GM19395 (cell line): ENCODE measurements around the gene CDK5.
A peak's percentile ranks its signal among the peaks of the same experiment; 100 is the strongest.
"Not testable (repeated sequence)": the region's sequence is repeated elsewhere in the genome, so short reads cannot be mapped to it uniquely, and the experiment has no call there.

Source experiments
- ATAC-seq: cut with Tn5 transposase; IDR thresholded peaks from one replicate; pipeline ENCODE4 v1.9.1; 2021; ENCODE audit warnings: mild to moderate bottlenecking, moderate library complexity; ENCODE audit not compliant: unreplicated experiment

CDK5 gene

DNA sequence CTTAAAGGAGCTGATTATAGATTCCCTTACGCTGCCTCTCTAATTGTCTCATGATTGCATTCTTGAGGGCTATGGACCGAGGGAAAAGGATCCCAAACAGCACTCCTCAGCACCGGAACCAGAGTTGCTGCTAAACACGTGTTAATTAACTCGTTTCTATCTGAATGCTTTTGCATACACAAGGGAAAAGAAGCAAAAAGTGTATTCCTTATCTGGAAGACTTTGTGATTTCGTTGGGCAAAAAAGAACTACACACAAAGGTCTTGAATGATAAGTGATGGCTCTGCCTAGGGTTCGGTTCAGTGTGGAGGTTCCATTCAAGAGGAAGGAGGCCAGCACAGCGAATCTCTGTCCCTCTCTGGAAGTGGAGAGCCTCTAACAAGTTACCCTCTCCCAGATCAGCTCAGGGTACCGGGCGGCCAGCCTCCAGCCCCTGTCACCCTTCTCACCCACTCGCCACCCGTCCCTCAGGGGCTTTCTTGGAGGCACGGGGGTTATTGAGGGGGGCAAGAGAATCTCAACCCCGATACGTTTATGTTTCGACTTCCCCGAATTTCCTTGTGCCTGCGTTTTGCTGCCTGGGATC lies 1.2 kb upstream of the CDK5 start:
- ATAC-seq = no peak

DNA sequence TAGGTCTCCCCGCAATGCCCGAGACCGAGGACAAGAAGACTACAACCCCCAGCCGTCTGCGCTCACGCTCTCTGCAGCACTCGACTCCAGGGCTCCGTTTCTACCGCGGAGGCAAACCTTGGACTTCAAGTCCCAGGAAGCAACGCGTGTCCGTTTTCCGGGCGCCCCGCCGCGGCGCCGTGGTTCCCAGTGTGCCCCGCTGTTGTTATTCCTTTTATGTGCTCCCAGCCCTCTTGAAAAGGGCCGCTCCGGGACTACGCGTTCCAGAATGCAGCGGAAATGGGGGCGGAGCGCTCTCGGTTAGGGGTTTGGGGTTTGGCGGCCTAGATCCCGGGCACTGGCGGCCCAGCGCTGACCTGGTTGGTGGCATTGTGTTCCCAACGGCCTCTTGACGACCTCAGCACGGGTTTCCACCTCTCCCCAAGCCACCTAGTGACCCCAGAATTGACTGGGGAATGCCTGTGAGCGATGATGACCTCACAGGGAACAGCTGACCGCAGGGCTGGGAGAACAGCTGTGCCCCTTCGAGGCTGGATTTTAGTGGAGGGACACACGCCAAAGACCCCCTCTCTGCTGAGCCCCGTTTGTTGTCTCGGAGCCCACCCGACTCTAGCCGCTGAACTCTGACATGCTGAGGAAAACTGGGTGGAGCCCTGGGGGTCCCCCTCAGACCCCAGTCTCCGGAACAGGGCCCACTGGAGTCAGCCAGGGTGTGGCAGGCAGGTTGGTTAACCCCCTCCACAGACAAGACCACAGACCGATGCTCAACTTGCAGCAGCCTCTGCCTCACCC lies 488 bp upstream of the CDK5 start:
- ATAC-seq = peak; percentile 88

DNA sequence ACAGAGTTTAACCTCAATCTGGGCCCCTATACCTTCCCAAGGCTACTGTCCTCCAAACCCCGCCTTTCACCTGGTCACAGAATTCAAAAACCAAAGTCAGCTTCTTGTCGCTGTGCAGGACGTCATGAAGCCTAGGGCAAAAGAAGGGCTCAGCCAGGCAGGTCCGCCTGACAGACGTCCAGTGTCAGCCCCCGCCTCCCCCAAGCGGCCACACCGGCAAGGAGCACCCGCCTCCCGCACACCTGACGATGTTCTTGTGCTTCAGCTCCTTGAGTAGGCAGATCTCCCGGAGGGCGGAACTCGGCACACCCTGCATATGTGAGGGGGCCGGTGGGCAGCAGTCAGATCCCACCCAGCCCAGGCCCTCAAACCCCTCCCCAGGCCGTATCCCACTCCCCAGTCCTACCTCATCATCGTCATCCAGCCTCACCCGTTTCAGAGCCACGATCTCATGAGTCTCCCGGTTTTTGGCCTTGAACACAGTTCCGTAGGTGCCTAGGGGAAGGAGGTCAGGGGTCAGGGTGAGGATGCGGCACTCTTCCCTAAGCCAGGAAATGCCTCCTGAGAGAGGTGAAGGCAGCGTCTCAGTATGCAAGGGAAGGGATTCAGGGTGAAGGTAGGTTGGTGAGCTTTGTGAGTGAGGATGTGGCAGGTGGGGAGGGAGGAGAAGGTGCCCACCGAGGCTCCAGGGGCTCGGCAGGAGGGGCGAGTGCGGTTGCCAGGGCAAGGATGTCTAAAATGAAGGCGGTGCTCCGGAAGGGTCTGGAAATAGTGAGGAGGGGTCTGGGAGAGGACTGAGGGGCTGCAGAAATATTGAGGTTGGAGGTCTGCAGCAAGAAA lies 811 bp downstream of the CDK5 start:
- no peak for ATAC-seq

DNA sequence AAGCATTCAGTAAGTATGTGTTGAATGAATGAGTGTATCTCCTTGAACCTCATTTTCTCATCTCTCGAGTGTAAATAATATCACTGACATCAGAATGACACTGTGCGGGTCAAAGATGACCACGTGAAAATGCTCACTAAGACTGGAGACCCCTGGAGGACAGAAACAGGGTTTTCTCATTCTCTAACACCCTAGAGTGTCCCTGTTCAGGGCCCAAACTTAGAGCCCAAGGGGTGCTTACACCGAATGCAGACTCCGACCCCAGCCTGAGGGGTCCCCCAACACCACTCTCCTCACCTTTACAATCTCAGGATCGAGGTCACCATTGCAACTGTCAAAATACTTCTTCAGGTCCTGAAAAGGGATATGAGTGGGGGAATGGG lies 1.4 kb downstream of the CDK5 start:
- ATAC-seq = no peak

DNA sequence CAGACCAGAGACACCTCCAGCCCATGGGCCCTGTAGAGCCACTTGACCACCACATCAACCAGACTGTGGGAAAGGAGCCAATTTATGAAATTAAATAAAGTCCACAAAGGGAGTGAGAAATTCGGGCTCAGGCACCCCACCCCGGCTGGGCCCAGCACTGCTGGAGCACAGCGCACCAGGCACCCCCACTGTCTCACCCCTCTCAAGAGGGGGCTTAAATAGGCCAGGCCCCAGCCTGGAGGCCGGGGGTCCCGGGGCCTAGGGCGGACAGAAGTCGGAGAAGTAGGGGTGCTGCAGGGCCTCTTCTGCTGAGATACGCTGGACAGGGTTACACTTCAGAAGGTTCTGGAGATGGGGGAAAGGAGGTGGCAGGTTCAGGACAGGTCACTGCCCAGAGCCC lies 3.9 kb downstream of the CDK5 start:
- no peak for ATAC-seq

DNA sequence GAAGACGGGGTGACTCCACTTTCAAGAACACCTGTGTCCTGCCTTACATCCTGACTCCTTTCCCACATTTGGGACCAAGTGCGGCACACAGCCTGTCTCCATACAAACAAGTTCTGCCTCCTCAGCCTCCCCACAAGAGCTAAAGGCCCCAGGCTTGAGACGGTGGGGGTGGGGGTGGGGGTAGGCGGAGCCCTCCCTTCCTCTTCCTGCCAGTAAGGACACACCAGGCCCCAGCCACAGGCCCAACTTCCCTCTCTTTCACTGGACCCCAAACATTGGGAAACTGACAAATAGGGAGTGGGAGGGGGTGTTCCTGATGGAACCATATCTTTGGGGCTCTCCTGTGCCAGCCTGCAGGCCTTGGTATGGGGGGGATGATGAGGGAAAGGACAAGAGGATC lies 4.6 kb downstream of the CDK5 start:
- ATAC-seq = no peak

DNA sequence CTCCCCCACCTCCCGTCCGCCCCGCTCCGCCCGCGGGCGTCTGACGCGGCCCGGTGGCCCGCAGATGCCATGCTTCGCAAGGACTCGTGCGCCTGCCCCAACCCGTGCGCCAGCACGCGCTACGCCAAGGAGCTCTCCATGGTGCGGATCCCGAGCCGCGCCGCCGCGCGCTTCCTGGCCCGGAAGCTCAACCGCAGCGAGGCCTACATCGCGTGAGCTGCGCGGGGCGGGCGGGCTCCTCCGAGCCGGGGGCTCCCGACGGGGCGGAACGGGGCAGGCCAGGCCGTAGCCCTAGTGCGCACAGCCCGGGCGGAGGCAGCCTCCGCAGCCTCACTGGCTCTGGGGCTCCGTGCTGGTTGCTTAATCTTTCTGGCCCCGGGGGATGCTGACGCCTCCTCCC lies 6.6 kb downstream of the CDK5 start:
- no peak for ATAC-seq

DNA sequence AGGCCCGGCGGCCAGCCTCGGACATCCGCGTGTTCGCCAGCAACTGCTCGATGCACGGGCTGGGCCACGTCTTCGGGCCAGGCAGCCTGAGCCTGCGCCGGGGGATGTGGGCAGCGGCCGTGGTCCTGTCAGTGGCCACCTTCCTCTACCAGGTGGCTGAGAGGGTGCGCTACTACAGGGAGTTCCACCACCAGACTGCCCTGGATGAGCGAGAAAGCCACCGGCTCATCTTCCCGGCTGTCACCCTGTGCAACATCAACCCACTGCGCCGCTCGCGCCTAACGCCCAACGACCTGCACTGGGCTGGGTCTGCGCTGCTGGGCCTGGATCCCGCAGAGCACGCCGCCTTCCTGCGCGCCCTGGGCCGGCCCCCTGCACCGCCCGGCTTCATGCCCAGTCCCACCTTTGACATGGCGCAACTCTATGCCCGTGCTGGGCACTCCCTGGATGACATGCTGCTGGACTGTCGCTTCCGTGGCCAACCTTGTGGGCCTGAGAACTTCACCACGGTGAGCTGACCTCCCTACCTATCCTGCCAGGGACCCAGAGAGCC lies 8.7 kb downstream of the CDK5 start:
- ATAC-seq = no peak

DNA sequence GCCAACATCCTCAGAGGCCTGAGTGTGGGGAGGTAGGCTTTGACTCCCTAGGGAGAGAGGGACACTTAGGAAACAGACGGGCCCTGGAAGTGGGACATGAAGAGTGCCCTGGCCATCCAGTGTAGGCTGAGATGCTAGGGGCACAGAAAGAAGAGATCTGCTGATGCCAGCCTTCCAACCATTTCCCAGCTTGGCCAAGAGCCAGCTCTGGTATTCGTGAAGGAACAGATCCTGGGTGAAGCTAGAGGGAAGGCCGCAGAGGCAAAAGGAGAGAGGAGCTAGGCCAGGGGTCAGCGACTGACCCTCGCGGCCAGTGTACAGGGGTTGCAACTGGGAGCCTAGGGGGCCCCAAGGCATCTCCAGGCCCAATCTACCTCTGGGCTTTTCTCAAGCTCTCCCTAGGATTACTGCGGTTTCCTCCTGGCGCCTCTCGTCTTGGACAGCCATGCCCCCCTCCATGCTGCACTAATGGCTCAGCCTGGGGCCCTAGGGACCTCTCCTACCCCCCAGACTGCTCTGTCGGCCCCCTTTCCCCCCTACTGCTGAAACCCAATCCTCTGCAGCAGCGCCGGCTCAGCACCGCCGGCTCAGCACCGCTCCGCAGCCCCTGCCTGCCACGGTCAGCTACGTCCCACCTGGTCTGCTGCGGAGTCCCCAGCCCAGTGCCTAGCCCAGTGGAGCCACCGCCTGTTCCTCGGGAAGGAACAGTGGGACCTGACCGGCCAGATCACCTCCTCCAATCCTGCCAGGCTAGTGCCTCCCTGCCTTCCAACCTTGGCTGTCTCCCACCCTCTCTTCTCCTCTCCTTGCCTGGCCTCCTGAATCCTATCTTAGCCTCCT lies 9.5 kb downstream of the CDK5 start, which contains the start of gene ASIC3:
Gene ASIC3, plus strand, starts transcription at position 556 of the 840 bp plus-strand sequence. CDS start 355 bp downstream, outside the sequence.
- ATAC-seq = no peak

DNA sequence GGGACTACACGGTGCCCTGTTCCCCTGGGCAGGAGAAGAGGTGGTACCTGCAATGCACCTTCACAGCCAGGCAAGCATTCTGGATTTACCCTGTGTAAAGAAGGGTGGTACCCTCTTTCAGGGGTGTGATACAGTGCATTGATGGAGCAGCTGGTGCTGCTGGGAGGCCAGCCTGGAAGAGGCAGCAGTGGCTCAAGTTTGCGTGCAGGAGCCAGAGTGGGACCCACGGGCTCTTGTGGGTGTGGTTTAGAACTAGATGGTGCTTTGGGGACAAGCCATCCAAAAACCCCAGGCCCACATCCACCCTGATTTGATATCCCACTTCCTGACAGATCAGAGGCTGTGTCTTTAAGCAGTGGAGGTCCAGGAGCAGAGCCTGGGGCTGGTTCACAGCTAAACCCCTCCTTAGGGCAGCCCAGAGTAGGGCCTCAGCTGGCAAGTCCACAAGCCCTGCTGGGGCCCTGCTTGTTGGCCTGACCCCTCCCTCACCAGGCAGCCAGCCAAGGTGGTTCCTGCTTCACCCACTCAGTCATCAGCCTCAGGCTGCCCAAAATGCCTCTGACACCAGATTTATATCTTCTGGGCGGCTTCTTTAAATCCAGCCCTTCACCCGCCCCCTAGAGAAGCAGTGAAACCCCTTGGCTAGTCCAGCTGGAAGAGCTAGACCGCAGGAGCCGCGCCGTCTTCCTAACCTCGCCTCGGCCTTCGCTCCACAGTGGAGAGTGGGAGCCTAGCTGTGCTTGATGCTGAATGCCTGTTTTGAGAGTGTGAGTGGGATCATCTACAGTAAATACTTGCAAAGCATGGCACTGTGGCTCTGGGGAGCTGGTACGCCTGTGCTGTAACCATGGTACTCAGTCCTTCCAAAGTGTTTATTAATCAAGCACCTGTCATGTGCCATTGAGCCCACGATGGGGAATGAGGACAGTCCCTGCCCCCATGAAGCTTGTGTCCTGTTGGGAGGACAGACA lies 10.8 kb downstream of the CDK5 start:
- no peak for ATAC-seq

DNA sequence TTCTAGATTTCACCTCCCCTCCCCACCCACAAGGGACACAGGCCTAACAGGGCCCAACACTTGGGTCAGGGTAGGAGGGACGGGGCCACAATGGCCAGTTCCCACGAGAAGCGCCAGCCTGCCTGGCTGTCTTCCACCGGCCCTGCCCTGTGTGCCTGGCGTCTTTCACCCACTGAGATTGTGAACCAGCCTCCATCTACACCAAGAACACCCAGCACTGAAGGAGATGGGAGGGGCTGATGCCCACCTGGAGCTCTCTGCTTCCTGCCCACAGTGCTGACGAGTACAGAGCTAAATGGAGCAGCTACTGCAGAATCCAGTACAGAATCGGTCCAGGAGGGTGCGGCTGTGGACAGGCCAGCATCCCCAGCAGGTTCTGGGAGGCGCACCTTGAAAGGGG lies 11.7 kb downstream of the CDK5 start:
- ATAC-seq = no peak

DNA sequence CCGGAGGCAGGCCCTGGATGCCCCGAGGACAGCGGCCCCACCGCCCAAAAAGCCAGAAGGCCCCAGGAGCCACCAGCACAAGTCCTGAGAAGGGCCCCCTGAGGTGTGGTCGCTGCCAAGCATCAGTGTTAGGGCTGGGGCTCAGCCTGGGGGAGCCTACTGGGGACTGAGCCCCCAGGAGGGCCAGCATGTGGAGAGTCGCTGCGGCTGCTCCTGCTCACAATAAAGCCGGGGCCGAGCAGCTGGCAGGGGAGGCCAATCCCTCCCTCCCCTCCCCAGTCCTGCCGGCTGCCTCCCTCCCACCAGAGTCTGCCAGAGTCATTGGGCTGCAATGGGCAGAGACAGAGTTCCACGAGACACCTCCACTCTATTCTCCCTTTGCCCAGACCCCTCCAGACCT lies 12.4 kb downstream of the CDK5 start:
- no peak for ATAC-seq

DNA sequence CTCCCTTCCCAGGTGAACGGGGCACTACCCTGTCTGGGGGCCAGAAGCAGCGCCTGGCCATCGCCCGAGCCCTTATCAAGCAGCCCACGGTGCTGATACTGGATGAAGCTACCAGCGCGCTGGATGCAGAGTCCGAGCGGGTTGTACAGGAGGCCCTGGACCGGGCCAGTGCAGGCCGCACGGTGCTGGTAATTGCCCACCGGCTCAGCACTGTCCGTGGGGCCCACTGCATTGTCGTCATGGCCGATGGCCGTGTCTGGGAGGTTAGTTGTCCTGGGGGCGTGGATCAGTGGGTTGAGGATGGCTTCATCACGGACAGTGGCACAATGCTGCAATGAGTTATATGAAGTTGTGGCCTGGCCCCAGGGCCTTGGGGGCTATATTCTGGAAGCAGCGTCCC lies 13.7 kb downstream of the CDK5 start:
- no peak for ATAC-seq

DNA sequence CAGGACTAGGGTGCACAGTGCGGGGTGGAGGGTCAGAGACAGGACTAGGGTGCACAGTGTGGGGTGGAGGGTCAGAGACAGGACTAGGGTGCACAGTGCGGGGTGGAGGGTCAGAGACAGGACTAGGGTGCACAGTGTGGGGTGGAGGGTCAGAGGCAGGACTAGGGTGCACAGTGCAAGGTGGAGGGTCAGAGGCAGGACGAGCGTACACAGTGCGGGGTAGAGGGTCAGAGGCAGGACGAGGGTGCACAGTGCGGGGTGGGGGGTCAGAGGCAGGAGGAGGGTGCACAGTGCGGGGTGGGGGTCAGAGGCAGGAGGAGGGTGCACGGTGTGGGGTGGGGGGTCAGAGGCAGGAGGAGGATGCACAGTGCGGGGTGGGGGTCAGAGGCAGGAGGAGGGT lies 14.2 kb downstream of the CDK5 start:
- ATAC-seq = not testable (repeated sequence)

DNA sequence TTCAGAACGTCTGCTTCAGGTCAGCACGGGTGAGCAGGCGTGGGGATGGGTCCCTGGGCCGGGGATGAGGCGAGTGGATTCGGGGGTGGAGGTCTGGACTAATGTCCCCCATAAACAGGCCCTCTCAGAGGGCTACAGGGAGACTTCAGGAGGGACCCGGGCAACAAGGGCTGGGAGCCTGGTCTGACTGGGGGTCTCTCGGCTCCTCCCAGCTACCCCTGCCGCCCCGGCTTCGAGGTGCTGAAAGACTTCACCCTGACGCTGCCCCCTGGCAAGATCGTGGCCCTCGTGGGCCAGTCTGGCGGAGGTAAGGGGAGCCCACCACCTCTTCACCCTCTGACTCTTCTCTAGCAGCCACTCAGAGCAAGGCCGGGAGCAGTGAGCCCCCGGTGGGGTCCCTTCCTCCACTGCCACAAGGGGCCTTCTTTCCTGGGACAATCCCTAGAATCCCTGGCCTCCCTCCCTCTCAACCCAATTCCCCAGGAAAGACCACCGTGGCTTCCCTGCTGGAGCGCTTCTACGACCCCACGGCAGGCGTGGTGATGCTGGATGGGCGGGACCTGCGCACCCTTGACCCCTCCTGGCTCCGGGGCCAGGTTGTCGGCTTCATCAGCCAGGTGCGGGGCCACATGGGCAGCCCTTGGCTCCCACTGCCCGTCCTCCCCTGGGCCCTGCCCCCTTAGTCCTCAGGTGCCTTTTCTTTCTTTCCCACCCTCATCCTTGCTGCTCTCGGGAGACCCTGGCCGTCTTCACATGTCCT lies 16.9 kb downstream of the CDK5 start:
- no peak for ATAC-seq

DNA sequence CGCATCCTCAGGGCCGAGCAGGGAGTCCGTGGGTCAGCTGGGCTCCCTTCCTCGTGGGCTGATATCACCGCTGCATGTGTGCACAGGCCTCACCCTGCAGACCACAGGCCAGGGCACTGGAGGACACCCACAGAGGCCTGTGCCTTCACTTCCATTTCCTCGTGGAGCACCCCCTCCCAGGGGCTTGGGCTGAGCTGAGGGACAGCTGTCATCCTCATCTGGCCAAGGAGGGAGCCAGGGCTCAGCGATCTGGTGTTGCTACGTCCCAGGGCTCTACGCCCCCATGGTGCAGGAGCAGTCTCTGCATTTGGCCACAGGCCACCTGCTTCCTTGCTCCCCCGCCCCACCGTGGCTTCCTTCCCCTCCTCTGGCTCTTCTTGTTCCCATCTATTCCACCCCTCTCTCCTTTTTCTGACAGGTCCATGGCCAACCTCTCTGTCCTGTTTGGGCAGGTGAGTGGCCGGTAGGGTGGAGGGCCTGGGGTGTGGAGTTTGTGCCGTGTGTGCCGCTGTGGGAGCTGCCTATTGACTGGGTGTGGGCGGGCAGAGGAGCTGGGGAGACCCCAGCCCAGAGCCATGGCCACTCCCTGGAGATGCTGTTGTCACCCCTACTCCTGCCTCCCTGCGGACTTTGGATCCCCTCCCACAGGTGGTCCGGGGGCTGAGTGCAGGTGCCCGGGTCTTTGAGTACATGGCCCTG lies 17.7 kb downstream of the CDK5 start:
- ATAC-seq = no peak

DNA sequence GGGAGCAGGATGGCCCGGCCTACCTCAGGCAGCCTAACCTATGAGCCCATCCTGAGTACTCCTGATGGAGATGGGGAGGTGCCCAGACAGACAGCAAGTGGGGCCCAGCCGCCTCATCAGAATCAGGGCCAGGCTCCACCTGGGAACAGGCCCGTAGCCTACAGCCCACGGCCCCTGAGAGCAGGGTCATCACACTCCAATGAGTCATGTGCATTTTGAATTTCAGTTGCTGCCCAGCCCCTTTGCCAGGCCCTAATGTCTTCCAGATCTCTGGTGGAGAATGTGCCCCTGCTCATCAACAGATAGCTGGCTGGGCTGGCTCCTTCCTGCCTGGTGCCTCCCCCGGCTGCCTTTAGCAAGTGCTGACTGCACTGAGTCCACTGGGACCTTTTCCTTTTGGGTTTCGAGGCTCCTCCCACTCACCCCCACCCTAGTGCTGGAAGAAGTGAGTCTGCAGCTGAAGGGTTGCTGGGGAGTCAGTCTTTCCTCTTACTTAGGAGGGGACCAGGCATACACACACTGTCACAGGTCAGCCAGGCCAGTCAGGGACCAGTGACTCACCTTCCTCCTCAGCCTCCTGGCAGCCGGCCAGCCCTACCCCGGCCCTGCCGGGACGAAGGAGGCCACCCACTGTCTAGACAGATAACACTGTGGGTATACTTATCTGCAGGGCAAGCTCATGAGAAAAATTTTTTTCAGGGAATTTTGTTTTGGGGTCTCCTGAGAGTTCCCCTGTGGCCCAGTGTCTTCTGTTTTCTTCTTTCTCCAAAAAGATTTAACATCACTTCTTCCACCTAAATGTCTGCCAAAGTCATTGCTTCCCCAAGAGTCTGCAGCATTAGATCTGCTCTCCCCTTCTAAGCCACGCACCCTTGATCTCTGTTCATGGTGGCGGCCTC lies 18.5 kb downstream of the CDK5 start:
- no peak for ATAC-seq
